Activated CD8-positive, alpha-beta memory T cell treated with anti-CD3 and anti-CD28 coated beads, Interleukin-2, amount 50 U/mL, for 48 hours (primary cell): ENCODE data around the gene WHRN.

Source experiments
- DNase-seq: peaks from one replicate; pipeline ENCODE4 v3.0.0-alpha.2; 2020

Gene WHRN

GRCh38 chr9:114357911-114358328 is 147.4 kb downstream of the WHRN start:
- DNase-seq, result no peak

DNA sequence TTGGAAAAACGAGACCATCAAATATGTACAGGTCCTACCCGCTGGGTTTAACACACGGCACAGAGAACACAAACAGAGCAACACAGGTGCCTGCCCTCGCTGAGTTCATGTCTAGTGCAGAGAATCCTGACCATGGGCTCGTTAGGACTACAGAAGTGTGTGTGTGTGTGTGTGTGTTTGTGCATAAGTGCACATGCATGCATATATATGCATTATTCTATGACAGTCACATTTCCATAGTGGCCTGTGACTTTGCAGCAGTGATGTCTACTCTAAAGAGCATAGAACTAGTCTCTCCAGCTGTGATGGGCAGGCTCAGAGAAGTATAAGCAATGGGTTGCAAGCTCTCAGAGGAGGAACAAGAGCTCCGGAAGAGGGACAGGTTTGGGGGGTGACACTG is 147.9 kb downstream of the WHRN start:
- DNase-seq, result no peak

DNA sequence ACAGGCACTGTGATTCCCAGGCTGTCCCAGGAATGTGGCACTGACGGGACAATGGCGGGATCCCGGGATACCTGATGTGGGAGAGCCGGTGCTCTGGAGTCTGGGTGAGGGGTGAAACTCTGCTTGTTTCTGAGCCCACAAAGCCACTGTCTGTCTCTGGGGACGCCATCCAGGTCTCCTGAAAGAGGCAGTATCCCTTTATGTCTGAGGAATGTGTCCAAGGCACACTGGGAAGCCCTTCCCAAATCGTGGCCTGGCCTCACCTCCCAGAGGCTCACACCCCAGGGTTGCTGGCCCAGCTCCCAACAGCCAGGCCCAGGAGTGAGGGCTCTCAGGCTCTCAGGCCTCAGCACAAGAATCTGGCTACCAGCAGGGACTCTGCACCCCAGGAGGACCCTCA is 148.5 kb downstream of the WHRN start:
- DNase-seq, result no peak

DNA sequence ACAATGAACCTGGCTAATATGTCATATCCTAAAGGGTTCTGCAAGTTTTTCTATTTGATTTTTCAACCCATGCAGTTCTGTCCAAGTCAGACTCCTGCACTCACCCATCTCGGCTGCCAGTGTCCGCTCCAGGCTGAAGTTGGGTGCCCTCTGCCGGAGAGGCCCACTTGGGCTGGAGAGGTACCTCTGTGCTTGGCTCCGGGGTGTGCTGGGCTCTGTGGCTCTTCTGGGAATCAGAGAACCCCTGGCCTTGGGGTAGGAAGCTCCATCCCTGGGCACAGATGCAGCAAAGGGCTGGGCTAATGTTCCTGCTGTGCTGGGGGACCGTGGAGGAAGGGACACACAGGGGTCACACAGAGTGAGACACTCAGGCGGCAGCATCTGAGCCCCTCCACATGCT is 149.5 kb downstream of the WHRN start:
- DNase-seq, result no peak
